HEK293 (cell line): ENCODE data around the gene ISYNA1.

Experiments
- KLF1 ChIP-seq: fragments of 450-650 bp; formaldehyde crosslinking; IDR thresholded peaks from 2 replicates; pipeline ENCODE4 v1.5.1; 2016; ENCODE audit warnings: missing biosample characterization, missing genetic modification characterization
- KLF7 ChIP-seq: fragments of 450-650 bp; formaldehyde crosslinking; IDR thresholded peaks from 2 replicates; pipeline ENCODE4 v1.5.1; 2016; ENCODE audit warnings: missing biosample characterization, missing genetic modification characterization, borderline replicate concordance
- SALL2 ChIP-seq: fragments of 450-650 bp; formaldehyde crosslinking; IDR thresholded peaks from 2 replicates; pipeline ENCODE4 v1.5.0; 2017; ENCODE audit warnings: missing biosample characterization, mild to moderate bottlenecking, missing genetic modification characterization, borderline replicate concordance
- SP2 ChIP-seq: fragments of 450-650 bp; formaldehyde crosslinking; IDR thresholded peaks from 2 replicates; pipeline ENCODE4 v1.5.1; 2016; ENCODE audit warnings: missing biosample characterization, missing genetic modification characterization
- ZBTB8A ChIP-seq: fragments of 450-650 bp; formaldehyde crosslinking; IDR thresholded peaks from 2 replicates; pipeline ENCODE4 v1.5.1; 2016; ENCODE audit warnings: missing biosample characterization, missing genetic modification characterization
- ZNF132 ChIP-seq: fragments of 450-650 bp; formaldehyde crosslinking; IDR thresholded peaks from 2 replicates; pipeline ENCODE4 v1.5.1; 2017; ENCODE audit warnings: missing biosample characterization, missing genetic modification characterization, borderline replicate concordance
- ZNF239 ChIP-seq: fragments of 450-650 bp; formaldehyde crosslinking; IDR thresholded peaks from 2 replicates; pipeline ENCODE4 v1.5.1; 2016; ENCODE audit warnings: missing biosample characterization, missing genetic modification characterization
- ZNF341 ChIP-seq: fragments of 450-650 bp; formaldehyde crosslinking; IDR thresholded peaks from 2 replicates; pipeline ENCODE4; 2016; ENCODE audit warnings: low read depth, missing biosample characterization, missing genetic modification characterization
- ZNF350 ChIP-seq: fragments of 450-650 bp; formaldehyde crosslinking; IDR thresholded peaks from 2 replicates; pipeline ENCODE4 v1.5.0; 2017; ENCODE audit warnings: missing biosample characterization, mild to moderate bottlenecking, missing genetic modification characterization
- ZNF366 ChIP-seq: fragments of 450-650 bp; formaldehyde crosslinking; conservative IDR thresholded peaks from 2 replicates; pipeline ENCODE4 v1.5.1; 2016; ENCODE audit warnings: missing biosample characterization, missing genetic modification characterization
- ZNF37A ChIP-seq: fragments of 450-650 bp; IDR thresholded peaks from 2 replicates; pipeline ENCODE4 v1.5.1; 2018; ENCODE audit warnings: missing biosample characterization, missing genetic modification characterization
- ZNF394 ChIP-seq: fragments of 450-650 bp; formaldehyde crosslinking; IDR thresholded peaks from 2 replicates; pipeline ENCODE4 v1.5.1; 2016; ENCODE audit warnings: missing biosample characterization, missing genetic modification characterization, mild to moderate bottlenecking, moderate library complexity, borderline replicate concordance
- ZNF433 ChIP-seq: fragments of 450-650 bp; formaldehyde crosslinking; IDR thresholded peaks from 2 replicates; pipeline ENCODE4 v1.5.1; 2016; ENCODE audit warnings: missing biosample characterization, missing genetic modification characterization, low read depth
- ZNF510 ChIP-seq: fragments of 450-650 bp; formaldehyde crosslinking; IDR thresholded peaks from 2 replicates; pipeline ENCODE4 v1.5.1; 2018; ENCODE audit warnings: mild to moderate bottlenecking, missing genetic modification characterization, missing biosample characterization; ENCODE audit not compliant: insufficient replicate concordance
- ZNF548 ChIP-seq: fragments of 450-650 bp; formaldehyde crosslinking; IDR thresholded peaks from 2 replicates; pipeline ENCODE4 v1.5.1; 2016; ENCODE audit warnings: missing biosample characterization, missing genetic modification characterization
- ZNF654 ChIP-seq: fragments of 450-650 bp; formaldehyde crosslinking; IDR thresholded peaks from 2 replicates; pipeline ENCODE4 v1.5.1; 2016; ENCODE audit warnings: low read depth, missing biosample characterization, missing genetic modification characterization
- ZSCAN16 ChIP-seq: fragments of 450-650 bp; formaldehyde crosslinking; IDR thresholded peaks from 2 replicates; pipeline ENCODE4 v1.5.1; 2016; ENCODE audit warnings: missing biosample characterization, missing genetic modification characterization
- ZXDB ChIP-seq: fragments of 450-650 bp; formaldehyde crosslinking; IDR thresholded peaks from 2 replicates; pipeline ENCODE4 v1.5.1; 2016; ENCODE audit warnings: missing biosample characterization, missing genetic modification characterization
- TF ChIP-seq, protein P1 (sequence below): fragments of 450-650 bp; formaldehyde crosslinking; IDR thresholded peaks from 2 replicates; pipeline ENCODE4 v1.5.1; 2016; ENCODE audit warnings: missing biosample characterization, missing genetic modification characterization
- TF ChIP-seq, protein P2 (sequence below): fragments of 450-650 bp; IDR thresholded peaks from 2 replicates; pipeline ENCODE4 v1.5.1; 2018; ENCODE audit warnings: missing biosample characterization, missing genetic modification characterization
- TF ChIP-seq, protein P3 (sequence below): fragments of 450-650 bp; formaldehyde crosslinking; IDR thresholded peaks from 2 replicates; pipeline ENCODE4 v1.5.1; 2016; ENCODE audit warnings: missing biosample characterization, missing genetic modification characterization
- TF ChIP-seq, protein P4 (sequence below): fragments of 450-650 bp; formaldehyde crosslinking; IDR thresholded peaks from 2 replicates; pipeline ENCODE4 v1.5.1; 2016; ENCODE audit warnings: missing biosample characterization, missing genetic modification characterization
- TF ChIP-seq, protein P5 (sequence below): fragments of 450-650 bp; formaldehyde crosslinking; IDR thresholded peaks from 2 replicates; pipeline ENCODE4 v1.5.1; 2017; ENCODE audit warnings: missing biosample characterization, missing genetic modification characterization

The ISYNA1 gene

DNA sequence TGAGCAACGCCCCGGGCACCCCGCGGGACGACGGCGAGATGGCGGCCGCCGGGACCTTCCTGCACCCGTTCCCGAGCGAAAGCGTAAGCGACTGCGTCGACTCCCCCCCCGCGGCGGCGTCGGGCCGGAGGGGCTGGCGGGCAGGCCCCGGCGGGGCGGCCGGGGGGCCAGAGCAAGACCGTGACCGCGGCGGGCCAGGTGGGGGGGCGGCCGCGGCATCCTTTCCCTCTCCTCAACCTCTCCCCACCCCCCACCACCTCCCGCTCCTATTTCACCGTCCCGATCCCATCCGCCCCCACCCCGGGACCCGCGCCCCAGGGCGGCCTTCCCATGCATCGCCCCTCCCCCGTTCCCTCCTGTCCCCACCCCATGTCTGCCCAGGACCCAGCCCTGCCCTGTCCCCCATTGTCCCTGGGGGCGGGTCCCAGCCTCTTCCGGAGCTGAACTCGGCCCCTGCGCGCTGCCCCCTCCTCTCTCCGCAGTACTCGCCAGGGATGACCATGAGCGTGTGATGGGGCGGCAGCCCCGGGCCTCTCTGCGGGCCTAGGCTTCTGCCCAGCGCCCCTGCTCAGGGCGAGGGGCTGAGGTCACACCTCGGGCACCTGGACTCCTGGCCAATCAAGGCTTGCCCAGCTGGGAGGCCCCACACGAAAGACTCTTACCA, 4.1 kb downstream of the ISYNA1 start (continued):
- TF ChIP-seq, protein P1, sequence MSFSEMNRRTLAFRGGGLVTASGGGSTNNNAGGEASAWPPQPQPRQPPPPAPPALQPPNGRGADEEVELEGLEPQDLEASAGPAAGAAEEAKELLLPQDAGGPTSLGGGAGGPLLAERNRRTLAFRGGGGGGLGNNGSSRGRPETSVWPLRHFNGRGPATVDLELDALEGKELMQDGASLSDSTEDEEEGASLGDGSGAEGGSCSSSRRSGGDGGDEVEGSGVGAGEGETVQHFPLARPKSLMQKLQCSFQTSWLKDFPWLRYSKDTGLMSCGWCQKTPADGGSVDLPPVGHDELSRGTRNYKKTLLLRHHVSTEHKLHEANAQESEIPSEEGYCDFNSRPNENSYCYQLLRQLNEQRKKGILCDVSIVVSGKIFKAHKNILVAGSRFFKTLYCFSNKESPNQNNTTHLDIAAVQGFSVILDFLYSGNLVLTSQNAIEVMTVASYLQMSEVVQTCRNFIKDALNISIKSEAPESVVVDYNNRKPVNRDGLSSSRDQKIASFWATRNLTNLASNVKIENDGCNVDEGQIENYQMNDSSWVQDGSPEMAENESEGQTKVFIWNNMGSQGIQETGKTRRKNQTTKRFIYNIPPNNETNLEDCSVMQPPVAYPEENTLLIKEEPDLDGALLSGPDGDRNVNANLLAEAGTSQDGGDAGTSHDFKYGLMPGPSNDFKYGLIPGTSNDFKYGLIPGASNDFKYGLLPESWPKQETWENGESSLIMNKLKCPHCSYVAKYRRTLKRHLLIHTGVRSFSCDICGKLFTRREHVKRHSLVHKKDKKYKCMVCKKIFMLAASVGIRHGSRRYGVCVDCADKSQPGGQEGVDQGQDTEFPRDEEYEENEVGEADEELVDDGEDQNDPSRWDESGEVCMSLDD, result 0 out of 2 replicates have a peak, but pooled peaks have one; percentile 57
- TF ChIP-seq ZNF510 (tag by site-specific recombination) (no peak), KLF1 (peak; percentile 83), ZNF341 (tag by site-specific recombination) (no peak), ZSCAN16 (tag by site-specific recombination) (no peak), SP2 (tag by site-specific recombination) (peak; percentile 77), ZNF548 (tag by site-specific recombination) (no peak), ZNF132 (tag by site-specific recombination) (no peak), ZXDB (tag by site-specific recombination) (peak; percentile 95), ZNF239 (no peak), ZNF433 (tag by site-specific recombination) (no peak), ZNF654 (tag by site-specific recombination) (no peak), ZNF394 (no peak), ZNF37A (tag by site-specific recombination) (no peak), ZNF350 (no peak), KLF7 (tag by site-specific recombination) (no peak; the same call in 1 of the 2 replicates), ZBTB8A (tag by site-specific recombination) (peak; percentile 90), SALL2 (tag by site-specific recombination) (no peak), ZNF366 (tag by site-specific recombination) (no peak)
- TF ChIP-seq, protein P2, sequence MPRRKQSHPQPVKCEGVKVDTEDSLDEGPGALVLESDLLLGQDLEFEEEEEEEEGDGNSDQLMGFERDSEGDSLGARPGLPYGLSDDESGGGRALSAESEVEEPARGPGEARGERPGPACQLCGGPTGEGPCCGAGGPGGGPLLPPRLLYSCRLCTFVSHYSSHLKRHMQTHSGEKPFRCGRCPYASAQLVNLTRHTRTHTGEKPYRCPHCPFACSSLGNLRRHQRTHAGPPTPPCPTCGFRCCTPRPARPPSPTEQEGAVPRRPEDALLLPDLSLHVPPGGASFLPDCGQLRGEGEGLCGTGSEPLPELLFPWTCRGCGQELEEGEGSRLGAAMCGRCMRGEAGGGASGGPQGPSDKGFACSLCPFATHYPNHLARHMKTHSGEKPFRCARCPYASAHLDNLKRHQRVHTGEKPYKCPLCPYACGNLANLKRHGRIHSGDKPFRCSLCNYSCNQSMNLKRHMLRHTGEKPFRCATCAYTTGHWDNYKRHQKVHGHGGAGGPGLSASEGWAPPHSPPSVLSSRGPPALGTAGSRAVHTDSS (tag by site-specific recombination), result no peak
- TF ChIP-seq, protein P3, sequence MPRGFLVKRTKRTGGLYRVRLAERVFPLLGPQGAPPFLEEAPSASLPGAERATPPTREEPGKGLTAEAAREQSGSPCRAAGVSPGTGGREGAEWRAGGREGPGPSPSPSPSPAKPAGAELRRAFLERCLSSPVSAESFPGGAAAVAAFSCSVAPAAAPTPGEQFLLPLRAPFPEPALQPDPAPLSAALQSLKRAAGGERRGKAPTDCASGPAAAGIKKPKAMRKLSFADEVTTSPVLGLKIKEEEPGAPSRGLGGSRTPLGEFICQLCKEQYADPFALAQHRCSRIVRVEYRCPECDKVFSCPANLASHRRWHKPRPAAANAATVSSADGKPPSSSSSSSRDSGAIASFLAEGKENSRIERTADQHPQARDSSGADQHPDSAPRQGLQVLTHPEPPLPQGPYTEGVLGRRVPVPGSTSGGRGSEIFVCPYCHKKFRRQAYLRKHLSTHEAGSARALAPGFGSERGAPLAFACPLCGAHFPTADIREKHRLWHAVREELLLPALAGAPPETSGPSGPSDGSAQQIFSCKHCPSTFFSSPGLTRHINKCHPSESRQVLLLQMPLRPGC (tag by site-specific recombination), result no peak
- TF ChIP-seq, protein P4, sequence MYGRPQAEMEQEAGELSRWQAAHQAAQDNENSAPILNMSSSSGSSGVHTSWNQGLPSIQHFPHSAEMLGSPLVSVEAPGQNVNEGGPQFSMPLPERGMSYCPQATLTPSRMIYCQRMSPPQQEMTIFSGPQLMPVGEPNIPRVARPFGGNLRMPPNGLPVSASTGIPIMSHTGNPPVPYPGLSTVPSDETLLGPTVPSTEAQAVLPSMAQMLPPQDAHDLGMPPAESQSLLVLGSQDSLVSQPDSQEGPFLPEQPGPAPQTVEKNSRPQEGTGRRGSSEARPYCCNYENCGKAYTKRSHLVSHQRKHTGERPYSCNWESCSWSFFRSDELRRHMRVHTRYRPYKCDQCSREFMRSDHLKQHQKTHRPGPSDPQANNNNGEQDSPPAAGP (tag by site-specific recombination), result peak; percentile 69; the same call in 1 of the 2 replicates
- TF ChIP-seq, protein P5, sequence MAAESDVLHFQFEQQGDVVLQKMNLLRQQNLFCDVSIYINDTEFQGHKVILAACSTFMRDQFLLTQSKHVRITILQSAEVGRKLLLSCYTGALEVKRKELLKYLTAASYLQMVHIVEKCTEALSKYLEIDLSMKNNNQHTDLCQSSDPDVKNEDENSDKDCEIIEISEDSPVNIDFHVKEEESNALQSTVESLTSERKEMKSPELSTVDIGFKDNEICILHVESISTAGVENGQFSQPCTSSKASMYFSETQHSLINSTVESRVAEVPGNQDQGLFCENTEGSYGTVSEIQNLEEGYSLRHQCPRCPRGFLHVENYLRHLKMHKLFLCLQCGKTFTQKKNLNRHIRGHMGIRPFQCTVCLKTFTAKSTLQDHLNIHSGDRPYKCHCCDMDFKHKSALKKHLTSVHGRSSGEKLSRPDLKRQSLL, result no peak
- TF ChIP-seq, all 188 proteins: peak for 28
